ENCODE data around the gene SYNC. TPM values are rescaled to one million over a fixed set of nuclear protein-coding genes. Genes with fewer than 3 reads are reported as not detected.
A peak's percentile ranks its signal among the peaks of the same experiment; 100 is the strongest.

The SYNC gene
- total and polyA plus RNA-seq, 2 experiments from 2014 or later: not detected

- ATAC-seq (no peak), DNase-seq (ENCODE audit: low spot score) (no peak)
- no peak overlapping the region for H3K4me3 Mint-ChIP-seq
- no peaks in the 10 kb centered on the region for H3K9me2 ChIP-seq (ENCODE audit: insufficient read depth)
- H2AFZ ChIP-seq: no peak overlapping the region
- peaks cover 34% of the 10 kb centered on the region for H3K4me1 ChIP-seq (ENCODE audit: insufficient read depth)
- no peaks in the 10 kb centered on the region for H3K36me3 ChIP-seq (ENCODE audit: insufficient read depth)
- H3K4me2 ChIP-seq: no peak overlapping the region
- no peak overlapping the region for H3K27ac Mint-ChIP-seq
- H3K4me3 ChIP-seq: no peak overlapping the region
- peaks cover 11% of the 10 kb centered on the region for H3K27me3 Mint-ChIP-seq (ENCODE audit: insufficient read depth, low read depth, poor library complexity)
- peaks cover 7% of the 10 kb centered on the region for H3K36me3 Mint-ChIP-seq (ENCODE audit: low read depth)
- H3K9me3 Mint-ChIP-seq: no peaks in the 10 kb centered on the region
- H3K4me1 Mint-ChIP-seq: peaks cover 31% of the 10 kb centered on the region
- peaks cover 22% of the 10 kb centered on the region; the same call in 1 of the 2 replicates for H3F3A ChIP-seq (replicated peaks; ENCODE audit: low read depth)
- peak overlapping the region; percentile 11; the same call in 1 of the 2 replicates for H3K27ac ChIP-seq (ENCODE audit: low read depth)
- TF ChIP-seq ZNF114 (CRISPR knock-in tag; IDR thresholded peaks at IDR 0.05) (no peak), ZNF462 (CRISPR knock-in tag; IDR thresholded peaks at IDR 0.05) (no peak), STAT1 (IDR thresholded peaks at IDR 0.05; ENCODE audit: unreplicated experiment) (no peak), POLR2AphosphoS5 (IDR thresholded peaks at IDR 0.05; ENCODE audit: low read depth) (no peak)
- TF ChIP-seq, protein P1, sequence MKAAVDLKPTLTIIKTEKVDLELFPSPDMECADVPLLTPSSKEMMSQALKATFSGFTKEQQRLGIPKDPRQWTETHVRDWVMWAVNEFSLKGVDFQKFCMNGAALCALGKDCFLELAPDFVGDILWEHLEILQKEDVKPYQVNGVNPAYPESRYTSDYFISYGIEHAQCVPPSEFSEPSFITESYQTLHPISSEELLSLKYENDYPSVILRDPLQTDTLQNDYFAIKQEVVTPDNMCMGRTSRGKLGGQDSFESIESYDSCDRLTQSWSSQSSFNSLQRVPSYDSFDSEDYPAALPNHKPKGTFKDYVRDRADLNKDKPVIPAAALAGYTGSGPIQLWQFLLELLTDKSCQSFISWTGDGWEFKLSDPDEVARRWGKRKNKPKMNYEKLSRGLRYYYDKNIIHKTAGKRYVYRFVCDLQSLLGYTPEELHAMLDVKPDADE (IDR thresholded peaks at IDR 0.05): no peak
- H3K27me3 ChIP-seq (ENCODE audit: insufficient read depth): no peaks in the 10 kb centered on the region
- peaks cover 85% of the 10 kb centered on the region for H3K79me2 ChIP-seq (replicated peaks; ENCODE audit: insufficient read depth)
- peaks cover 9% of the 10 kb centered on the region for H4K20me1 ChIP-seq (replicated peaks; ENCODE audit: insufficient read depth)
Observed at GRCh38 chr1:32639489-32640075, 63.0 kb downstream of the SYNC start.
